Esophagus muscularis mucosa (tissue), 4 donors: ENCODE measurements around the gene CACNA2D2. TPM values are rescaled to one million over a fixed set of nuclear protein-coding genes. Genes with fewer than 3 reads are reported as not detected.

Experiments
- DNase-seq: peaks from one replicate; pipeline ENCODE4 v3.0.0-alpha.2; 2017; ENCODE audit errors: extremely low spot score
- H3K27ac ChIP-seq, 4 donors: fragments of 200-600 bp; sonication (generic); replicated peaks in 1 of 4; 1 replicate in 3 of 4; 2 replicates in 1 of 4; pipeline ENCODE4 v1.5.1; 2016 to 2019; ENCODE audit warnings: mild to moderate bottlenecking in 1 of 4
- H3K27me3 ChIP-seq, 4 donors: fragments of 200-600 bp; sonication (generic); one replicate each; pipeline versions ENCODE4 v1.5.1 to v1.6.0; 2016 to 2019
- H3K36me3 ChIP-seq, 4 donors: fragments of 200-600 bp; sonication (generic); one replicate each; pipeline ENCODE4 v1.5.1; 2016 to 2019
- H3K4me1 ChIP-seq, 4 donors: fragments of 200-600 bp; sonication (generic); one replicate each; pipeline ENCODE4 v1.5.1; 2016 to 2019
- H3K4me3 ChIP-seq, 4 donors: fragments of 200-600 bp; sonication (generic); 1 replicate in 2 of 4; 2 replicates in 2 of 4; pipeline ENCODE4 v1.5.1; 2016 to 2019; ENCODE audit warnings: mild to moderate bottlenecking in 4 of 4, moderate library complexity in 1 of 4
- H3K9me3 ChIP-seq, 4 donors: fragments of 200-600 bp; sonication (generic); 1 replicate in 3 of 4; 2 replicates in 1 of 4; pipeline ENCODE4 v1.5.1; 2016 to 2019
- EP300 ChIP-seq: sonication (generic); formaldehyde crosslinking; IDR thresholded peaks from one replicate; pipeline ENCODE4 v1.6.1; 2017; ENCODE audit warnings: antibody characterized with exemption
- POLR2A ChIP-seq: fragments of 450-650 bp; IDR thresholded peaks from one replicate; pipeline ENCODE4 v1.6.1; 2017; ENCODE audit warnings: antibody characterized with exemption, moderate library complexity, mild to moderate bottlenecking, low read depth
- POLR2AphosphoS5 ChIP-seq, 2 donors: sonication (generic); formaldehyde crosslinking; IDR thresholded peaks; one replicate each; pipeline ENCODE4 v1.6.1; 2017; ENCODE audit warnings: antibody characterized with exemption in 2 of 2
- WGBS: methylation state at CpG from one replicate; pipeline ENCODE4 v1.1.5; 2018; 5-methylcytosine and 5-hydroxymethylcytosine counted together
- intact Hi-C: fragments of 100-400 bp; cut with DNase I; formaldehyde crosslinking; loops from one replicate; pipeline ENCODE4 v1.15.1; 2023
- total RNA-seq, 4 donors: library from RNA; depleted of rRNA; stranded (reverse); fragments of >200 nt; gene quantifications; one replicate each; pipeline versions ENCODE4 v1.1.0 to v1.2.1, GENCODE V29; 2016
- TF ChIP-seq, protein P1 (sequence below), 3 experiments: fragments of 200-600 bp in 2 of 3; fragments of 450-650 bp in 1 of 3; sonication (generic) in 2 of 3; IDR thresholded peaks; one replicate each; pipeline ENCODE4 v1.5.1; 2017 to 2019; ENCODE audit warnings: antibody characterized with exemption in 3 of 3, mild to moderate bottlenecking in 2 of 3, moderate library complexity in 1 of 3

Gene CACNA2D2
- total RNA-seq, 4 donors from 2014 or later, result 0.84 to 2.8 (median 1.1) TPM

DNA sequence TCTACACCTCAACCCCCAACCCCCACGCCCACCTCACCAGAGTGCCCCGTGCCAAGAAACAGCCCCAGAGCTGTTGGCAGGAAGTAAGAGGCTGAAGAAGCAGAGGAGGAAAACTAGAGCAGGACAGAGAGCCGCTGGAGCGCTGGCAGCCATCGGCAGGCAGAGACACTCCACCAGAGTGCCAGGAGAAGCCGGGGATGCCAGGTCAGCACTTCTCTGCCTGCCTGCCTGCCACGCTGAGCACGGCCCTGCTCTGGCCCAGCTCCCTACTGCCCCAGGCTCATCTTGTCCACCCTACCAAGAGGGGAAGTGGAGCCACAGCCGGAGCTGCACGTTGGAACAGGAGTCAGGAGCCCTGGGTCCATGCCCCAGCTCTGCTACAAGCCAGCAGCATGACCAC is 29.7 kb downstream of the CACNA2D2 start:
- WGBS, result 62% methylated on average over 10 of the region's 10 CpGs
- TF ChIP-seq, protein P1, sequence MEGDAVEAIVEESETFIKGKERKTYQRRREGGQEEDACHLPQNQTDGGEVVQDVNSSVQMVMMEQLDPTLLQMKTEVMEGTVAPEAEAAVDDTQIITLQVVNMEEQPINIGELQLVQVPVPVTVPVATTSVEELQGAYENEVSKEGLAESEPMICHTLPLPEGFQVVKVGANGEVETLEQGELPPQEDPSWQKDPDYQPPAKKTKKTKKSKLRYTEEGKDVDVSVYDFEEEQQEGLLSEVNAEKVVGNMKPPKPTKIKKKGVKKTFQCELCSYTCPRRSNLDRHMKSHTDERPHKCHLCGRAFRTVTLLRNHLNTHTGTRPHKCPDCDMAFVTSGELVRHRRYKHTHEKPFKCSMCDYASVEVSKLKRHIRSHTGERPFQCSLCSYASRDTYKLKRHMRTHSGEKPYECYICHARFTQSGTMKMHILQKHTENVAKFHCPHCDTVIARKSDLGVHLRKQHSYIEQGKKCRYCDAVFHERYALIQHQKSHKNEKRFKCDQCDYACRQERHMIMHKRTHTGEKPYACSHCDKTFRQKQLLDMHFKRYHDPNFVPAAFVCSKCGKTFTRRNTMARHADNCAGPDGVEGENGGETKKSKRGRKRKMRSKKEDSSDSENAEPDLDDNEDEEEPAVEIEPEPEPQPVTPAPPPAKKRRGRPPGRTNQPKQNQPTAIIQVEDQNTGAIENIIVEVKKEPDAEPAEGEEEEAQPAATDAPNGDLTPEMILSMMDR (IDR thresholded peaks at IDR 0.05), result no peak
- TF ChIP-seq EP300 (no peak), POLR2AphosphoS5 (IDR thresholded peaks at IDR 0.05) (no peak), POLR2A (no peak)
- intact Hi-C loops, result no loop called here
- Histone ChIP-seq H3K4me1 (peaks cover 0 to 17% (median 3%) of the 10 kb centered on the region in 4 donors), H3K36me3 (no peaks in the 10 kb centered on the region), H3K4me3 (no peak overlapping the region), H3K9me3 (no peaks in the 10 kb centered on the region), H3K27me3 (no peaks in the 10 kb centered on the region), H3K27ac (no peak overlapping the region)
- DNase-seq, result no peak

DNA sequence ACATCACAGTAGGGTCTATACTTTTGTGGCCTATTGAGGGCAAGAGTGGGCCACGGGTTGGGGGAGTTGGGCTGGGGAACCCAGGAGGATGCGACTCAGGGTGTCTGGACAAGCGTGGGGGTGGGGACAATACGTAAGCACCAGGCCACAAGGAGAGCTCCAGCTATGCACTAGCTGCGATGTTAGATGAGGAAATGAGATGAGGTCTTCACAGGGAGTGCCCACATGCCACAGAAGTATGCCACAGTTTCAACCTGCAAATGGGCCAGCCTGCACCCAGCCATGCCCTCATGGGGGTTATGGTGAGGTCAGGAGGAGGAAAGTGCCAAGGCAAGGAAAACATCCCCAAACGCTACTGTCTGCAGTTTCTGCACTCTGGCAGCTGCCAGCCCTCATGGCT is 30.5 kb downstream of the CACNA2D2 start:
- 83% methylated on average over 6 of the region's 6 CpGs for WGBS
- no peaks in the 10 kb centered on the region for H3K36me3 ChIP-seq
- H3K27me3 ChIP-seq, result no peaks in the 10 kb centered on the region
- no peaks in the 10 kb centered on the region for H3K9me3 ChIP-seq
- no peak for DNase-seq
- no peak overlapping the region for H3K4me3 ChIP-seq
- no peak overlapping the region for H3K27ac ChIP-seq
- TF ChIP-seq, protein P1 (IDR thresholded peaks at IDR 0.05), result no peak
- peaks cover 0 to 17% (median 3%) of the 10 kb centered on the region in 4 donors for H3K4me1 ChIP-seq
- intact Hi-C loops, result no loop called here

DNA sequence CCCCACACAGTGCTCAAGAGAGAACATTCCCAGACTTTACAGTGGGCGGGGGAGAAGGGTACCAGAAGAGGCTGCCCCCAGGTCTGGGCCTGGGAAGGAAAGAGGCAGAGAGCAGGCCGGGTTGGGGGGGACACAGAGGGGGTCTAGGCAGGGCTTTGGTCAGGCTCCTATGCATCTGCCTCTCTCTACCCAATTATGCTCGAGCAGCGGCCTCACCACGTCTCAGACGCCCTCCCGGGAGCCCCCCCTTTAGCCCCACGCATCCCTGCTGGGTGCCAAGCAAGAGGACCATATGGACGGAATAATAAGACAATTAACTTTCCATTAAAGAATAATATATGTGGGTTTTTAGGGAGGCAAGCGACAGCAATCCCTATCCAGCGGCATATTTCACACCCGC is 32.8 kb downstream of the CACNA2D2 start:
- Histone ChIP-seq H3K4me1 (peaks cover 0 to 17% (median 3%) of the 10 kb centered on the region in 4 donors), H3K27ac (no peak overlapping the region), H3K4me3 (no peak overlapping the region), H3K27me3 (no peaks in the 10 kb centered on the region), H3K36me3 (no peaks in the 10 kb centered on the region), H3K9me3 (no peaks in the 10 kb centered on the region)
- WGBS, result 82% methylated on average over 12 of the region's 12 CpGs
- TF ChIP-seq, protein P1 (IDR thresholded peaks at IDR 0.05), result no peak
- TF ChIP-seq POLR2AphosphoS5 (IDR thresholded peaks at IDR 0.05), result no peak
- no peak for TF ChIP-seq EP300
- TF ChIP-seq POLR2A, result no peak
- DNase-seq, result no peak
- intact Hi-C loops, result no loop called here

DNA sequence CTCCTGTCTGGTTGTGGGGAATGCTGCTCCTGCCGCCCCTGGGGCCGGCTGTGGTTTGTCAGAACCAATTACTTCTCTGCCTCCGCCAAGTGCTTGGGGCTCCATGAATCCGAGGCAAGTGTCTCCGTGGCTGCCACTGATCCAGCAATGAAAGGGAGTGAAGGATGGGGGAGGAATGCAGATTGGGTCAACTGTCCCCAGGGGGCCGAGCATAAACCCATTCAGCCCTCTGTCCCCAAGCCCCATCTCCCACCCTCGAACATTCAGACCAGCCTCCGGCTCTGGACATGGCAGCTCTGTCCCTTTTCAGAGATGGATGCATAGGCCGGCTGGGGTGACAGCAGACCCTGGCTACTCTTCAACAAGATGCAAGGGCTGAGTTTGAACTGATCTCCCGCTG is 35.5 kb downstream of the CACNA2D2 start:
- TF ChIP-seq POLR2AphosphoS5 (IDR thresholded peaks at IDR 0.05) (no peak), EP300 (no peak), POLR2A (no peak)
- TF ChIP-seq, protein P1 (IDR thresholded peaks at IDR 0.05), result no peak
- H3K4me3 ChIP-seq, result no peak overlapping the region
- intact Hi-C loops, result no loop called here
- no peaks in the 10 kb centered on the region for H3K9me3 ChIP-seq
- no peak overlapping the region for H3K27ac ChIP-seq
- no peak for DNase-seq
- WGBS, result 71% methylated on average over 10 of the region's 10 CpGs
- no peaks in the 10 kb centered on the region for H3K27me3 ChIP-seq
- no peaks in the 10 kb centered on the region for H3K4me1 ChIP-seq
- no peaks in the 10 kb centered on the region for H3K36me3 ChIP-seq

DNA sequence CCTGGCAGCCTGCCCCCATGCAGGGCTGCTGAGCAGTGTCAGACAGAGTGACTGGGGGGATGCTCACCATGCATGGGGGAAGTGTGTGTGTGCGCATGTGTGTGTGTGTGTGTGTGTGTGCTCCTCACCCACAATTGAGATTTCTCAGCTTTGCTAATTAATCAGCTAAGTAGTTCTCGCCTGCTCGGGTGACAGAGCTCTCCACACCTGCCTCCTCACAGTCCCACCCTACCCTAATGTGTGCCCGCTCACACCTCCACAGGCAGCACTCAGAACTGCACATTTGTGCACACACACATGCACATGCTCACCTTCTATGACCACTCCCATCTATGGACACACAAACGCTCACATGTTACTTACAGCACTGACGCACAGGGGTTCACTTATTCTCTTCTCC is 37.3 kb downstream of the CACNA2D2 start:
- H3K36me3 ChIP-seq, result no peaks in the 10 kb centered on the region
- H3K27ac ChIP-seq, result no peak overlapping the region
- H3K4me1 ChIP-seq, result no peaks in the 10 kb centered on the region
- intact Hi-C loops, result no loop called here
- no peak for DNase-seq
- H3K4me3 ChIP-seq, result no peak overlapping the region
- no peaks in the 10 kb centered on the region for H3K27me3 ChIP-seq
- TF ChIP-seq POLR2A, result no peak
- TF ChIP-seq, protein P1 (IDR thresholded peaks at IDR 0.05), result no peak
- no peak for TF ChIP-seq POLR2AphosphoS5 (IDR thresholded peaks at IDR 0.05)
- no peak for TF ChIP-seq EP300
- no peaks in the 10 kb centered on the region for H3K9me3 ChIP-seq
- 90% methylated on average over 6 of the region's 6 CpGs for WGBS
